Thymus (tissue), 11 donors: Measurements from ENCODE around the gene HUS1. TPM values are rescaled to one million over a fixed set of nuclear protein-coding genes. Genes with fewer than 3 reads are reported as not detected.
"Not testable (repeated sequence)": the region's sequence is repeated elsewhere in the genome, so short reads cannot be mapped to it uniquely, and the experiment has no call there.

ENCODE experiments used
- DNase-seq, 9 donors: peaks; one replicate each; pipeline ENCODE4 v3.0.0-alpha.2; 2013; ENCODE audit warnings: low spot score in 9 of 9, low read depth in 6 of 9, missing footprints in 1 of 9
- H3K27ac ChIP-seq, 2 donors: one replicate each; pipeline ENCODE4 v1.5.1; 2013; ENCODE audit warnings: control low read depth in 1 of 2, low read depth in 1 of 2, low read length in 1 of 2, mild to moderate bottlenecking in 1 of 2, moderate library complexity in 1 of 2
- H3K27me3 ChIP-seq, 2 donors: one replicate each; pipeline ENCODE4 v1.5.1; 2013; ENCODE audit warnings: low read length in 1 of 2; ENCODE audit not compliant: control insufficient read depth in 2 of 2, insufficient read depth in 1 of 2
- H3K36me3 ChIP-seq, 2 donors: one replicate each; pipeline ENCODE4 v1.5.1; 2013; ENCODE audit warnings: low read length in 1 of 2, mild to moderate bottlenecking in 1 of 2, moderate library complexity in 1 of 2; ENCODE audit not compliant: control insufficient read depth in 2 of 2, insufficient read depth in 2 of 2
- H3K4me1 ChIP-seq, 2 donors: one replicate each; pipeline ENCODE4 v1.5.1; 2013; ENCODE audit warnings: low read length in 2 of 2; ENCODE audit not compliant: control insufficient read depth in 2 of 2, insufficient read depth in 2 of 2
- H3K4me3 ChIP-seq, 2 donors: one replicate each; pipeline ENCODE4 v1.5.1; 2013; ENCODE audit warnings: low read length in 2 of 2, control low read depth in 1 of 2, mild to moderate bottlenecking in 1 of 2
- H3K9me3 ChIP-seq, 2 donors: one replicate each; pipeline ENCODE4 v1.5.1; 2013; ENCODE audit warnings: low read length in 1 of 2, mild to moderate bottlenecking in 1 of 2; ENCODE audit not compliant: control insufficient read depth in 2 of 2, insufficient read depth in 1 of 2
- WGBS: extraction: QIAGEN DNeasy Blood & Tissue Kit; methylation state at CpG from one replicate; pipeline ENCODE4 v1.1.7; 2013; 5-methylcytosine and 5-hydroxymethylcytosine counted together
- polyA plus RNA-seq: library from polyadenylated mRNA; stranded (reverse); fragments of 200-250 nt; gene quantifications from one replicate; pipeline ENCODE4 v1.2.3, GENCODE V29; 2013
- total RNA-seq: library from RNA; stranded (reverse); fragments of 120-200 nt; gene quantifications from one replicate; pipeline ENCODE4 v1.2.4, GENCODE V29; 2013
- donor health status: healthy.

The HUS1 gene
- total and polyA plus RNA-seq, 2 donors: 10.5 to 13.4 TPM

DNA sequence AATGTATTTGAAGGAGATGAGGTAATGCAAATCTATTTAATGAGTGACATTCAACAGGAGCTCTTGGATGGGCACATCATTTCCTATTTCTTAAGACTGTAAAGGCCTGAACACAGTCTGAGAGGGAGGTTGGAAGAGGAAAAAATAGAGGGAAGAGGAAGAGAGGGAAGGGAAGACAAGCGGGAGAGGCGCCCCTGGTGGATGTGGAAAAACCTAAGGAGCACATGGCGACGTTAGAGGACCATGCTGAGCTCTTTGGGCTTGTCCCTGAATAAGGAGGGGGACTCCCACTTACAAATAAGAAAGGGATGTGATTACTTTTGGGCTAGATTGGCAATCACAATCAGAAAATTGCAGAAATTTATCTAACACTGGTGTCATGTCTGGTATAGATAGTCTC lies 29.8 kb upstream of the HUS1 start:
- no peaks in the 10 kb centered on the region for H3K27me3 ChIP-seq
- H3K27ac ChIP-seq: no peak overlapping the region
- H3K9me3 ChIP-seq: no peaks in the 10 kb centered on the region
- no peaks in the 10 kb centered on the region for H3K36me3 ChIP-seq
- H3K4me1 ChIP-seq: no peaks in the 10 kb centered on the region
- no peak for DNase-seq
- H3K4me3 ChIP-seq: no peak overlapping the region
- WGBS: 97% methylated on average over 4 of the region's 4 CpGs

GRCh38 chr7:48006866-48007265 lies 27.5 kb upstream of the HUS1 start:
- Histone ChIP-seq H3K9me3 (no peaks in the 10 kb centered on the region), H3K27ac (no peak overlapping the region), H3K36me3 (no peaks in the 10 kb centered on the region), H3K4me3 (no peak overlapping the region), H3K27me3 (no peaks in the 10 kb centered on the region), H3K4me1 (no peaks in the 10 kb centered on the region)
- 98% methylated on average over 6 of the region's 6 CpGs for WGBS
- no peak for DNase-seq

- WGBS: 47% methylated on average over 5 of the region's 5 CpGs
Measured at GRCh38 chr7:48004638-48005037, 25.2 kb upstream of the HUS1 start.

DNA sequence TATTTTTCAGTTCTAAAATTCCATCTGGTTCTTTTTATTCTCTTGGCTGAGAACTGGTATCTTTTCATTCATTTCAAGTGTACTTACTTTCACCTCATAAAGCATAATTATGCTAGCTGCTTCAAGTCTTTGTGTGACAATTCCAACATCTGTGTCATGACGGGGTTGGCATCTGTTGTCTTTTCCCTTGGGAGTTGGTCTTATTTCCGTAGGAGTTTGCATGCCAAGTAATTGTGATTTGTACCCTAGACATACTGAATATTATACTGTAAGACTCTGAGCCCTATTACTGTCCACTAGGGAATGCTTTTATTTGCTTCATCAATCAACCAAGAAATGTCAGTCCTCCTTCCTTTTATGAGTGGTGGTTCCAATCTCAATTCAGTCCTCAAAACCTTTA lies 24.6 kb upstream of the HUS1 start:
- no peak for DNase-seq
- Histone ChIP-seq H3K27ac (no peak overlapping the region), H3K27me3 (no peaks in the 10 kb centered on the region), H3K4me1 (no peaks in the 10 kb centered on the region), H3K9me3 (no peaks in the 10 kb centered on the region), H3K4me3 (no peak overlapping the region), H3K36me3 (no peaks in the 10 kb centered on the region)
- 93% methylated on average over 2 of the region's 2 CpGs for WGBS

More at GRCh38 chr7:48004638-48005037, 25.2 kb upstream of the HUS1 start:
- Histone ChIP-seq H3K36me3 (no peaks in the 10 kb centered on the region), H3K4me1 (no peaks in the 10 kb centered on the region), H3K27ac (no peak overlapping the region), H3K27me3 (no peaks in the 10 kb centered on the region), H3K4me3 (no peak overlapping the region), H3K9me3 (no peaks in the 10 kb centered on the region)
- DNase-seq: peak in 2 of 9 donors; percentile 15 to 48

DNA sequence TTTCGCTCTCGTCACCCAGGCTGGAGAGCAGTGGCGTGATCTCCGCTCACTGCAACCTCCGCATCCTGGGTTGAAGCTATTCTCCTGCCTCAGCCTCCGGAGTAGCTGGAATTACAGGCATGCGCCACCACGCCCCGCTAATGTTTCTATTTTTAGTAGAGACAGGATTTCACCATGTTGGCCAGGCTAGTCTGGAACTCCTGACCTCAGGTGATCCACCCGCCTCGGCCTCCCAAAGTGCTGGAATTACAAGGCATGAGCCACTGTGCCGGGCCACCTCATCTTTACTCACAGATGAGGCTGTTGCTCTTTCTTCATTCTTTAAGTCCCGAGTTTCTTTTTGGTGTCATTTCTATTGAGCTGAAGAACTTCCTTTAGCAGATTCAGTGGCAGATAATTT lies 20.7 kb upstream of the HUS1 start:
- WGBS: 97% methylated on average over 13 of the region's 13 CpGs
- not testable (repeated sequence) for H3K9me3 ChIP-seq, DNase-seq, H3K4me3 ChIP-seq, H3K27me3 ChIP-seq, H3K4me1 ChIP-seq, H3K36me3 ChIP-seq, H3K27ac ChIP-seq

DNA sequence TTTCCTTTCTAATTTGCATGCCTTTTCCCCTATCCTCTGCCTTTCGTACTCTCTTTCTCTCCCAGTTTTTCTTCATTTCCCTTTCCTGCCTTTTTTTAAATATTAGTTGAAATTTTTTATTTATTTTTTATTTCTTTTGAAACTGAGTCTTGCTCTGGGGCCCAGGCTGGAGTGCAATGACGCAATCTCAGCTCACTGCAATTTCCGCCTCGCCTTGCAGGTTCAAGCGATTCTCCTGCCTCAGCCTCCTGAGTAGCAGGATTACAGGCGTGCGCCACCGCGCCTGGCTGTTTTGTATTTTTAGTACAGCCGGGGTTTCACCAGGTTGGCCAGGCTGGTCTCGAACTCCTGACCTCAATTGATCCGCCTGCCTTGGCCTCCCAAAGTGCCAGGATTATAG lies 20.0 kb upstream of the HUS1 start:
- DNase-seq: no peak
- Histone ChIP-seq H3K4me3 (no peak overlapping the region), H3K27me3 (no peaks in the 10 kb centered on the region), H3K27ac (no peak overlapping the region), H3K36me3 (no peaks in the 10 kb centered on the region), H3K9me3 (no peaks in the 10 kb centered on the region), H3K4me1 (no peaks in the 10 kb centered on the region)
- 98% methylated on average over 12 of the region's 12 CpGs for WGBS

DNA sequence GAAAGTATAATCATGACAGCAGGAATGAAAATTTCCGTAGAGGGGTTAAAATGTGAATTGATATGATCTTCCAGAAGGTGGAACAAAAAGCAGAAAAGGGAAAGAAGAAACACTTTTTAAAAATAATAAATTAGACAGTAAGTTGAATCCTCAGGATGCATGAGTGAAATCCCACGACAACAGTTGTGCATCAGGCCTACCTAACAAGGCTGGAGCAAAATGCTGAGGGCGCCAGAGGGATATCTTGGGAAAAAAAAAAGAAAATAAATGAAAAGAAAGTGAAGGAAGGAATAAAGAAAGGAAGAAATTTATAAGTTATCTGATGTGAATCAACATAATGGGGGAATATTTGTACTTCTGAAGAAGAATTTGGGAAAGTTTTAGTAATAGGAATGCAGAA lies 13.0 kb upstream of the HUS1 start:
- H3K4me3 ChIP-seq: peak overlapping the region; percentile 61 to 65
- WGBS: 67% methylated on average over 3 of the region's 3 CpGs
- no peak for DNase-seq
- no peaks in the 10 kb centered on the region for H3K36me3 ChIP-seq
- peak overlapping the region; percentile 42 to 95 for H3K27ac ChIP-seq
- H3K9me3 ChIP-seq: no peaks in the 10 kb centered on the region
- H3K27me3 ChIP-seq: no peaks in the 10 kb centered on the region
- H3K4me1 ChIP-seq: peaks cover 0 to 12% of the 10 kb centered on the region in 2 donors

- Histone ChIP-seq H3K4me1 (peaks cover 0 to 12% of the 10 kb centered on the region in 2 donors), H3K27ac (peak overlapping the region; percentile 95 to 97), H3K27me3 (no peaks in the 10 kb centered on the region), H3K36me3 (no peaks in the 10 kb centered on the region), H3K4me3 (peak overlapping the region; percentile 61 to 65), H3K9me3 (no peaks in the 10 kb centered on the region)
- peak; percentile 66 to 92 (median 77) for DNase-seq
- 1% methylated on average over 26 of the region's 26 CpGs for WGBS
Measured at GRCh38 chr7:47991741-47992311, 12.4 kb upstream of the HUS1 start.

GRCh38 chr7:47991270-47991669 lies 11.9 kb upstream of the HUS1 start:
- H3K27me3 ChIP-seq: no peaks in the 10 kb centered on the region

More at GRCh38 chr7:47991270-47991669, 11.9 kb upstream of the HUS1 start:
- H3K9me3 ChIP-seq: no peaks in the 10 kb centered on the region
- peak overlapping the region; percentile 61 to 65 for H3K4me3 ChIP-seq
- DNase-seq: no peak
- peak overlapping the region; percentile 95 to 97 for H3K27ac ChIP-seq
- no peaks in the 10 kb centered on the region for H3K36me3 ChIP-seq
- peaks cover 0 to 12% of the 10 kb centered on the region in 2 donors for H3K4me1 ChIP-seq
- WGBS: 97% methylated on average over 1 of the region's 1 CpG
